GM19043 (cell line): ENCODE measurements around the gene FADS1.

Source experiments
- ATAC-seq: cut with Tn5 transposase; IDR thresholded peaks from one replicate; pipeline ENCODE4 v1.9.1; 2021; ENCODE audit warnings: low read depth; ENCODE audit not compliant: unreplicated experiment

Gene FADS1

GRCh38 chr11:61828379-61828628 is 11.5 kb upstream of the FADS1 start:
- no peak for ATAC-seq

DNA sequence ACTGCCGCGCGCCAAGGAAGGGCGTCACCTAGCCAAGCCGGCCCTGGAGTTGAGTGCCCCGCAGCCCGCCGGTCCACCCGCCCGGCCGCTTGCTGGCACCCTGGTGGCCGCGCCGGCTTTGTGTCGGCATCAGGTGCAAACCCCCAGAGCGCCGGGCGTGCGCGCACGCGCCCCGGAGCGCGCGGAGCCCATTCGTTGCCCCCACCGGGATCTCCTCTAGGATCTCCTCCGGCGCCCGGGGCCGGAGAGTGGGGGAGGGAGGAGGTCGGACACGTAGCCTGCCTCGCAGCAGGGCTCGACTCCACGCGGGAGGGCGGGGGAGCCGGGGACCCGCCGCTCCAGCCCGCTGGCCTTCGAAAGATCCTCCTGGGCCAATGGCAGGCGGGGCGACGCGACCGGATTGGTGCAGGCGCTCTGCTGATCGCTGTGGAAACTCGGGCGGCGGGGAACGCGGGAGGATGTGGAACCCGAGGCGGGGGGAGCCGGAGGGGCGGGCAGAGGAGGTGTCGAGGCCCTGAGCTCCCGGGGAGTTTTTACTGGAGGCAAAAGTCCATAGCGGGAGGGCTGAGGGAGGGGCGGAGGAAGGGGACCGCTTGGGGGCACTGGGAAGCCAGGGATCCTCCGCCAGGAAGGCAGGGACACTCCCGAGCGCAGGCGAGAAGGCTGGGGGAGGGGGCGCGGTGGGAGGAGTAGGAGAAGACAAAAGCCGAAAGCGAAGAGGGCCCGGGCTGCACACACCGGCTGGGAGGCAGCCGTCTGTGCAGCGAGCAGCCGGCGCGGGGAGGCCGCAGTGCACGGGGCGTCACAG is 11.0 kb upstream of the FADS1 start, which contains the start of gene FADS2:
TSS of gene FADS2 (plus strand) at position 730 of the 808 bp plus-strand sequence. CDS start 91 bp downstream, outside the sequence.
- ATAC-seq, result peak; percentile 65

GRCh38 chr11:61826930-61827570 is 10.2 kb upstream of the FADS1 start:
- peak; percentile 6 for ATAC-seq

GRCh38 chr11:61820174-61820573 is 3.4 kb upstream of the FADS1 start:
- ATAC-seq, result no peak

DNA sequence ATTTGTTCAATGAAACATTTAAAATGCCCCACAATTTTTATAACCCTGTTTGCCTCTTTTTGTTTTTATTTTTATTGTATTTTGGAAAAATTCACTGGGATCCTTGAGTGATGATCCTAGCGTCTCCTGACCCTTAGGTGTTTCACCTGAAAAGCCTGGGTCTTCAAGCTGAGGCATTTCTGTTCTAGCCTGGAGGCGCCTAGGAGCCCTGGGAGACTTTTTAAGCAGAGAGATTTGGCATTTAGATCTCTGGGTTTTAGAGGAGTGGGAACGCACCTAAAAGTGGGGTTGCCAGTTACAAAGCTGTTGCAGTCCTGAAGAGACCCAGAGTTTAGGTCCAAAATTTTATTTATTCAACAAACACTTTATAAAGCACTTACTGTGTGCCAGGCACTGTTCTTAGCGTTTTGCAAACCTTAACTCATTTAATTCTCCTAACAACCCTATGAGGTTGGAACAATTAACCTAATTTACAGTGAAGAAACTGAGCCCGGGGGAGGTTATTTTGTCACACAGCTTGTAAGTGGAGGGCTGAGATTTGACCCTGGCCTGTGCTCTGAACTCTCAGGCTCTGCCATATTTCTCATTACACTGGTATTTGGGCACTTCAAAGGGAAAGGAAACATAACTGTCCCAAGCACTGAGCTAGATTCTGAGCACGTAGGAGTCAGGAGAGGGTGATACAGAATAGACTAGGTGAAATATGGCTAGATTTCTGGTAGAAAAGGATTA is 834 bp upstream of the FADS1 start:
- no peak for ATAC-seq

DNA sequence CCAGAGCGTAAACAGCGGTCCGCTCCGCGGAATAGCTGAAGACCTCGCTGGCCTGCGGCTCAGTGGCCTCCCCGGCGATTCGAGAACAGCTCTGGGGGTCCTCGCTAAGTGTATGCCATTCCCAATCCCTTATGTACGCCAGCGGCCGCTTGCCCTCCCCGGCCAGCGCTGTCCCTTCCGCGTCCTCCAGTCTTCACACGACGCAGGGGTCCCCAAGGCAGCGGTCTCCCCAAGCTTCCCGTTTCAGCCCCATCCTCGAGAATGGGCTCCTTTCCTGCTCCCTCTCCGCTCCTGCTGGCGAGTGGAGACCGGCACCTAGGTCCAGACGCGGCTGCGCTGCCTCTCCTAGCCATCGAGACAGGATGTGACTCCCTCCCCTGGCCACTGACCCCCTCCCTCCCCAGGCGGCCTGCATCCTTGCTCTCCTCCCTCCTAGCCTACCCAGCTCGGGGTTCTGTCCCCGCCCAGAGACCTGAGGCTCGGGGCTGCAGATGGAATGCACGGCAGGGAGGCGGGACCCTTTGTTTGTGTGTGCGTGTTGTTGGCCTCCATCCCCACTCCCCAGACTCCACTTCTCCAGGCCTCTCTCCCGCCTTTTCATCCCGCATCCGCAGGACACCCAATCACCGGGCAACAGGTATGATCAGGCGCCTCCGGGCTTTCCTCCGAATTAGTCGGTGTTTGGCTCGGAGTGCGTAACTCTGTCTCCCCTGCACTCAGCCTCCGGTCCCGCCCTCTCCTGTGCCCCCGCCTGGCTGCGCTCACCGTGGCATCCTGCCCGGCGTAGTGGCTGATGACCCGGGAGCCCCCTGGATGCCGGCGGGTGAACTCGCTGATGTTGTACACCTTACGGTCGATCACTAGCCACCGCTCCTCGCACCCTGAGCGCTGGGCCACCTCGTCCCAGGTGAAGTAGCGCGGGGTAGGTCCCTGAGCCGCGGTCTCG is 740 bp downstream of the FADS1 start:
- peak; percentile 21 for ATAC-seq

- ATAC-seq, result peak; percentile 44
Measured at GRCh38 chr11:61814958-61815789, 1.6 kb downstream of the FADS1 start.

GRCh38 chr11:61814247-61814957 is 2.4 kb downstream of the FADS1 start:
- ATAC-seq, result no peak

DNA sequence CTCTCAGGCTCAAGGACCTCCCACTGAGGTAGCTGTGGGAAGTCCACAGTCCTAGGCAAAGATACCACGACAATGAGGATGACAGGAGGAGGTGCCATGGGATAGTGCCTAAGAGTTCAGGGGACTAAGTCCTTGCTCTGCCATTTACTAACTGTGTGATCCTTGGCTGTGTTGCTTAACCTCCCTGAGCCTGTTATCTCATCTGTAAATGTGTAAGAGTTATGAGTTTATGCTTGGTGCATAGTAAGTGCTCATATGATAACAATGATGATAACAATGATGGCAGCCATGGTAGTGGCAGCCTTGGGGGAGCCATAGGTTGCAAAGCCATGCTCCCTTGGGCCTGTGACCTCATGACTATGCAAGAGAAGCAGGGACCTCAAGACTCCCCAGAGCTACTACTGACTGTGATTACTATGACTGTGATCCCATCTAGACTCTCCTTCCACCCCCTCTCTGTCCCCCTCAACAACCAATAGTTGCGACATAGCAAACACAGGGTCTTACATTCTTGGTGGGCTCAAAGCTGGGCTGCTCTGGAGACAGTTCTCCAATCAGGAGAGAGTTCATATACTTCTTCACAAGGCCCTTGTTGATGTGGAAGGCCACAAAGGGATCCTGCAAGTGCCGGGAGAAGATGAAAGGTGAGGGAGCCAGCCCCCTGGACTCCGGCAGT is 3.9 kb downstream of the FADS1 start:
- no peak for ATAC-seq

DNA sequence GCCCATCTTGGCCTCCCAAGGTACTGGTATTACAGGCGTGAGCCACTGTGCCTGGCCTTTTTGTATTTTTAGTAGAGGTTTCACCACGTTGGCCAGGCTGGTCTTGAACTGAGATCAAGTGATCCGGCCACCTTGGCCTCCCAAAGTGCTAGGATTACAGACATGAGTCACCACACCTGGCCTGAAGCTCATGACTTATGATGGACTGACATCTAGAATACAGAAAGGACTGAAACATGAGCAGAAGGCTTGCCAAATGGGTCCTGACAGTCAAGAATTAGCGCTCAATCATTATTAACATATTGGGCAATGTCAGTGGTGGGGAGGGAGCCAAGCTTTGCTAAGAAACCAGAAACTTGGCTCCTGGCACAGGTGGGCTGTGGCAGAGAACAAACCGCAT is 5.0 kb downstream of the FADS1 start:
- no peak for ATAC-seq

DNA sequence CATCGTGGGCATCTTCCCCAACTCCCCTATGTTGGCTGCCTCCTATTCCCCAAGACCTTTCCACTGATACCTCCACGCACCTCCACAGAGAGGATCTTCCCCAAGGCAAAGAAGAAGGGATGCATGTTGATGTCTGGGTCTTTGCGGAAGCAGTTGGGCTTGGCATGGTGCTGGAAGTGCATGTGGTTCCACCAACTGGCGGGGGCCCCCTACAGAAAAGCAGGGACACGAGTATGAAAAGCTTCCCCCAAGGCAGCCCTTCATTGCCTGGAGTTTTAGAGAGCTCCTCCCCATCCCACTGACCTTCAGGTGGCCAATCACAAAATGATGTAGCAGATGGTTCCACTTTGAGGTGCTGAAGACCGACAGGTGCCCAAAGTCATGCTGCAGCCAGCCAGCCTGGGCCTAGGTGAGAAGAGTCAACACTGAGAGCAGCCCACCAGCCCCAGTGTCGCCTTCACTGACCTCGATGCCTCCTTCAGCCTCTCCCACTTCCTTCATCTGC is 6.1 kb downstream of the FADS1 start:
- ATAC-seq, result no peak

DNA sequence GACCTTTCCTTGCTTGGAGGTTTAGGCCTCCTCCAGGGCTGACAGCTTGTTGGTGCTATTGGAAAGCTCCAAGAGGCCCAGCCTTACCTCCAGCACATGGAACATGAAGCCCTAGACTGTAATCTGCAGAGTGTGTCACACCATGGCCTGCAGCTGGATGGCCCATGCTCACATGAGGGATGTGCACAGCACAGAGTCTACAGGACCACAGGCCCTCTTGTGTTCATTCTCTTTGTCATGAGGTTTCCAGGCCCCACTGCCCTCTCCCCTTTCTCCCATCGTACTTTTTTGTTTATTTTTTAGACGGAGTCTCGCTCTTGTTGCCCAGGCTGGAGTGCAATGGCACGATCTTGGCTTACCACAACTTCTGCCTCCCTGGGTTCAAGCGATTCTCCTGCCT is 10.0 kb downstream of the FADS1 start:
- no peak for ATAC-seq

- no peak for ATAC-seq
Measured at GRCh38 chr11:61805146-61805545, 11.7 kb downstream of the FADS1 start.

DNA sequence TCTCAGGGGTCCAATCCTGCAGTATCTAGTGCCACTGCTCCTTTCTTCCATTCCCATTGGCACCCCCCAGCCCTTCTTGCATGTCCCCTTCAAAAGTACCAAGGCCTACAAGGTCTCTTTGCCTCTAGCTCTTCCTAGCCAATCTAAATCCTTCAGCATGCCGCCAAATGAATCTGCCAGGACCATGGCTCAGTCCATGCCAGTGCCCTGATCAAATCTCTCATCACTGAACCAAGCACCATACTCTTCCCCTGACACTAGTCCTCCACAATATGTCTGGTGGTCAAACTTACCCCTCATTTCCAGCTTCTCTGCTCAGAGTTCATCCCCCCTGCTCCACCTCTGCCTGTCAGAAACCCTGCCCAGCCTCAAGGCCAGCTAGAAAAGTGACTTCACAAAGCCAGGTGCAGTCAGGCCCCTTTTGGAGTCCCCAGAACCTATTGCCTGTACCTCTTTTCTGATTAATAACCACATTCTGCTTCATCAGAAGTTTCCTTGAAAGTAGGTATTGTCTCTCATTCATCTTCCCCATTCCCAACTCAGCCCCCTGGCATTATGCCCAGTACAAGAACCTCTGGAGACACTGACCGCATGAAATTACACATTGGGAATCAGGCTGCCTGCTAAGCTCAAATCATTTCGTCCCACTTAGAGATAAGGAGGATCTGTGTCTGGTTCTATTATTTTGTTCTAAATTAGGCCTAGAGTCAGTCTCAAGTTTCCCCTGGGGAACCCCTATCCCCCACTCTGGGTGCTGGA is 12.7 kb downstream of the FADS1 start:
- no peak for ATAC-seq

DNA sequence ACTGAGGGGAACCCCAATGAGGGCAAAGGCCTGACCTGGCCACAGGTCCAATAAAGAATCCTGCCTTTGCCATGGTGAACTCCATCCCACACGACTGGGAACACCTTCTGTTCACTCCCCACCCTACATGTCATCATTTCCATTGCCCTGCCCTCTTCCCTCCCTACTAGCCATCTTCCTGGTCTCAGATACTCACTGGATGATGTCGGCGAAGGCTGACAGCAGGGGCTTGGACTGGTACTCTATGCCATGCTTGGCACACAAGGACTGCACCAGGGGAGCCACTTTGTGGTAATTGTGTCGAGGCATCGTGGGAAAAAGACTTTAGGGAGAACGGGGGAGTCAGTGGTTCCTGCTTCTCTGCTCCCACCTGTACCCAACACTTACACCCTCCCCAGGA is 14.2 kb downstream of the FADS1 start:
- ATAC-seq, result no peak

DNA sequence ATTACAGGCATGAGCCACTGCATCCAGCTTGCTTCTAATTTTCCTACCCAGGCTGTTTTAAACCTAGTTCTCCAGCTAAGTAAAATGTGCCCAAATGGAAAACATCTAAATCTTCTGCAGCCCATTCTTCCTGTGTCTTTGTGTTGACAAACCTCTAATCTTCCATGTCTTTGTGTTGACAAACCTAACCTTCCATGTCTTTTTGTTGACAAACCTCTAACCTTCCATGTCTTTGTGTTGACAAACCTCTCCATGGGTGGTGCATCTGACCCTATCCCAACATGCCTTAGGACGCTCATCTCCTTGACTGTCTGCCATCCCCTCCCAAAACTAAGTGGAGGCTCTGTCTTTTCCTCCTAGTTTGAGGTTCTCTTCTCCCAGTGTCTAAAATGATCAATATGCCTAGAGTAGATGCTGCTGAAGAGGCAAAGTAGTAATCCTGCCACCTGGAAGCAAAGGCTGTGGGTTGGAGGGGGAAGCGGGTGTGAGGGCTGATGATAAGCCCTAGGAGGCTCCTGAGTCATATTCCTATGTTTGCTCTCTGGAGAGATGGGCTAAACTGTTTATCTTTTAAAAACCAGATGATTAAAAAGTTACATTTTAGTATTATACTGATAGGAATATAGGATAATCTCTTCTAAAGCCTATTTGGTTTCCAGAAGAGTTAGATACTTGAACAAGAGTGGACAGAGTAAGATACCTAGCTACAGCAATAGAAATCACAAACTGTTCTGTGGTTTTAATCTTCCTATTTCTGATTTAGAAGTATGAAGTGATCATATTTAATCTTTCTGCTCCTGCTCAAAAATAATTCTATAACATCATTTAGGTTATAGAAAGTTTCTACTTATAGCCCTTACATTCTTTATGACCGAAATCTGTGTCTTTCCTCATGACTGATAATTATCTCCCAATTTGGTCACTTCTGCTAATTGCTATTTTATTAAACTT is 16.2 kb downstream of the FADS1 start:
- ATAC-seq, result no peak
